ENCODE measurements around the gene UBLCP1. TPM values are rescaled to one million over a fixed set of nuclear protein-coding genes. Genes with fewer than 3 reads are reported as not detected.

The UBLCP1 gene
- total RNA-seq, 4 donors from 2014 or later: 14.9 to 21.1 (median 19.3) TPM

- intact Hi-C loops (cut with DNase I): no loop called here
- H3K9me3 ChIP-seq: no peaks in the 10 kb centered on the region
- TF ChIP-seq POLR2A (IDR thresholded peaks at IDR 0.05) (no peak), CTCF (IDR thresholded peaks at IDR 0.05) (no peak)
- no peak overlapping the region for H3K27ac ChIP-seq
- no peaks in the 10 kb centered on the region for H3K36me3 ChIP-seq
- peak; percentile 5 to 16 for DNase-seq
- 65 to 66% methylated on average over 8 of the region's 8 CpGs for whole genome bisulfite sequencing, 2 donors
- H3K27me3 ChIP-seq: no peaks in the 10 kb centered on the region
- H3K4me1 ChIP-seq: no peaks in the 10 kb centered on the region
- H3K4me3 ChIP-seq (replicated peaks in 1 of 3): no peak overlapping the region
These were observed 46.8 kb downstream of the UBLCP1 start for GRCh38 chr5:159309689-159310433.

DNA sequence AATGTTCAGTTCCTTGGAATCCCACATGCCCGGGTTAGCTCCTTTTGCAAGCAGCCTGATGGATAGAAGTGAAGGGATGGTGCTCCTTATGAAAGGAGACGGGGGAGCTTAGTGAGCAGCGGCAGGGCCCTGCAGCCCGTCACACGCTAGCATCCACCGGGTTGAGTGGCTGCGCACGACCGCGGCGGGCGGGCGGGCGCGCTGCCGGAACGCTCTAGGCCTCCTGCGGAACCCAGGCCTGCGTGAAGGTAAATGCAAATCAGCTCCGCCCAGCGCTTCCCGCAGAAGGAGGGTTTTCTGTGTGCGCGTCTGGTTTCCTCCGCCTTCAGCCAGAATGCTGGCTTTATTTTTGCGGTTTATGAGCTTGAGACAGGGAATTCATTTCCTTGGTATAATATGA is 47.4 kb downstream of the UBLCP1 start:
- Histone ChIP-seq H3K27me3 (no peaks in the 10 kb centered on the region), H3K4me3 (replicated peaks in 1 of 3) (no peak overlapping the region), H3K36me3 (no peaks in the 10 kb centered on the region), H3K9me3 (no peaks in the 10 kb centered on the region), H3K27ac (no peak overlapping the region), H3K4me1 (no peaks in the 10 kb centered on the region)
- DNase-seq: peak; percentile 39 to 40
- TF ChIP-seq POLR2A (IDR thresholded peaks at IDR 0.05) (no peak), CTCF (IDR thresholded peaks at IDR 0.05) (no peak)
- WGBS, 2 donors: 8 to 14% methylated on average over 10 to 19 of the region's 26 CpGs
- intact Hi-C loops (cut with DNase I): no loop called here

GRCh38 chr5:159311063-159311462 is 48.0 kb downstream of the UBLCP1 start:
- no peak for TF ChIP-seq POLR2A (IDR thresholded peaks at IDR 0.05)
- TF ChIP-seq CTCF (IDR thresholded peaks at IDR 0.05): no peak
- no peaks in the 10 kb centered on the region for H3K36me3 ChIP-seq
- no peak overlapping the region for H3K27ac ChIP-seq
- no peak for DNase-seq
- no peaks in the 10 kb centered on the region for H3K27me3 ChIP-seq
- intact Hi-C loops (cut with DNase I): no loop called here
- no peaks in the 10 kb centered on the region for H3K9me3 ChIP-seq
- 62 to 65% methylated on average over 7 of the region's 7 CpGs for WGBS, 2 donors
- no peak overlapping the region for H3K4me3 ChIP-seq (replicated peaks in 1 of 3)
- no peaks in the 10 kb centered on the region for H3K4me1 ChIP-seq

GRCh38 chr5:159313197-159313596 is 50.1 kb downstream of the UBLCP1 start:
- Histone ChIP-seq H3K4me1 (no peaks in the 10 kb centered on the region), H3K4me3 (replicated peaks in 1 of 3) (no peak overlapping the region), H3K27ac (no peak overlapping the region), H3K9me3 (no peaks in the 10 kb centered on the region), H3K27me3 (no peaks in the 10 kb centered on the region), H3K36me3 (no peaks in the 10 kb centered on the region)
- DNase-seq: no peak
- WGBS, 2 donors: 89 to 94% methylated on average over 2 of the region's 2 CpGs
- no peak for TF ChIP-seq POLR2A (IDR thresholded peaks at IDR 0.05)
- no peak for TF ChIP-seq CTCF (IDR thresholded peaks at IDR 0.05)
- intact Hi-C loops (cut with DNase I): no loop called here

DNA sequence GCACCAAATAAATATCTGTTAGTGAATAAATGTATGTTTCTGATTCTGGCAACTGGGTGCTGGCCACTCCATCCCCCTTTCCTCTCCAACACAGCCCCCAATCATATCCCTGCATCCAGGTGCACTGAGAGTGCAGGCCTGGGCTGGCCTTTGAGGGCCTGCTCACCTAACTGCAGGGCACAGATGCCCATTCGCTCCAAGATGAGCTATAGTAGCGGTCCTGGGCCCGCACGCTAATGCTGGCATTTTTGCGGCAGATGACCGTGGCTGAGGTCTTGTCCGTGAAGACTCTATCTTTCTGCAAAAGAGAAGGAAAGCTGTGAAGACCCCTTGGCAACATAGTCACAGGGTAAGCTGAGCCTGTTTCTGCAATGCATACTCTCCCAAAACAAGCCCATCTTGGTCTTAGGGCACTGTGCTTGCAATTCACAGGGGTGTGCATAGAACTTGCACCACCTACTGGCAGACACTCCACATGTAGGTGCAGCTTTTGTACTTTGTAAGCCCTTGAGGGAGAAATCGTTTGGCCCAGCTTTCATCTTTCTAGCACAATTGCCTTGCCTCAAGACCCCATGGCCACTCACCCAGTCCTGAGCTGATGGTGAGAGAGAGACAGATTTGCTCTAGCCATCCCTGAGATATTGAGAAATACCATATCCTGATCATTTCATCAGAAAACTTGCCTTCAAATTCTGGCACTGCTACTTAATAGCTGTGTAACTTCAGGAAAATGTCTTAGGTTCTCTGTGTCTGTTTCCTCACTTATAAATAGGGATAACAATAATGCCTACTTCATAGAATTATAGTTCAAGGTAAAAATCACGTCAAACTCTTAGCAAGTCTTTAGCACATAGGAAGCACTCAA is 53.7 kb downstream of the UBLCP1 start:
- DNase-seq: peak; percentile 27 to 39

More for the DNA sequence above, 53.7 kb downstream of the UBLCP1 start:
- TF ChIP-seq POLR2A (IDR thresholded peaks at IDR 0.05) (no peak), CTCF (IDR thresholded peaks at IDR 0.05) (peak in 4 of 6 experiments; percentile 21 to 52 (median 38))
- Histone ChIP-seq H3K4me3 (replicated peaks in 1 of 3) (no peak overlapping the region), H3K36me3 (no peaks in the 10 kb centered on the region), H3K9me3 (no peaks in the 10 kb centered on the region), H3K27ac (no peak overlapping the region), H3K4me1 (no peaks in the 10 kb centered on the region), H3K27me3 (no peaks in the 10 kb centered on the region)
- WGBS, 2 donors: 77 to 81% methylated on average over 9 of the region's 9 CpGs
- intact Hi-C loops (cut with DNase I): no loop called here

Data from thyroid gland (tissue), 4 donors.